Neural progenitor cell (in vitro differentiated cells): Measurements from ENCODE around the gene QPCTL. TPM values are rescaled to one million over a fixed set of nuclear protein-coding genes. Genes with fewer than 3 reads are reported as not detected.

ENCODE experiments used
- DNase-seq: peaks from one replicate; pipeline ENCODE4 v3.0.0-alpha.2; 2016; ENCODE audit warnings: low spot score
- H2AFZ ChIP-seq: fragments of 200-600 bp; sonication (generic); replicated peaks from 2 replicates; pipeline ENCODE4 v1.6.1; 2016; ENCODE audit warnings: antibody characterized with exemption
- H3F3A ChIP-seq: fragments of 200-600 bp; sonication (generic); 2 replicates; pipeline ENCODE4 v1.6.1; 2016; ENCODE audit warnings: antibody characterized with exemption, low read depth
- H3K27ac ChIP-seq: fragments of 200-600 bp; sonication (generic); 2 replicates; pipeline ENCODE4 v1.5.1; 2016; ENCODE audit warnings: mild to moderate bottlenecking
- H3K27me3 ChIP-seq: fragments of 200-600 bp; sonication (generic); 2 replicates; pipeline ENCODE4 v1.6.1; 2016; ENCODE audit warnings: mild to moderate bottlenecking, moderate library complexity
- H3K36me3 ChIP-seq: fragments of 200-600 bp; sonication (generic); 2 replicates; pipeline ENCODE4 v1.5.1; 2016
- H3K4me1 ChIP-seq: fragments of 200-600 bp; sonication (generic); 2 replicates; pipeline ENCODE4 v1.6.1; 2016; ENCODE audit warnings: mixed run types
- H3K4me2 ChIP-seq: fragments of 200-600 bp; sonication (generic); 2 replicates; pipeline ENCODE4 v1.6.1; 2016
- H3K4me3 ChIP-seq: fragments of 200-600 bp; sonication (generic); 2 replicates; pipeline ENCODE4 v1.5.1; 2016
- H3K79me2 ChIP-seq: fragments of 200-600 bp; sonication (generic); 2 replicates; pipeline ENCODE4 v1.6.1; 2016; ENCODE audit warnings: low read depth
- H3K9ac ChIP-seq: fragments of 200-600 bp; sonication (generic); 2 replicates; pipeline ENCODE4 v1.6.1; 2016
- H3K9me3 ChIP-seq: fragments of 200-600 bp; sonication (generic); 2 replicates; pipeline ENCODE4 v1.5.1; 2016; ENCODE audit warnings: low read depth
- H4K20me1 ChIP-seq: fragments of 200-600 bp; sonication (generic); 2 replicates; pipeline ENCODE4 v1.6.1; 2016; ENCODE audit warnings: low read depth
- H3K27ac Mint-ChIP-seq: 3 replicates; pipeline ENCODE4 v1.8.0; 2021; ENCODE audit warnings: mixed read lengths
- H3K27me3 Mint-ChIP-seq: 2 replicates; pipeline ENCODE4 v1.8.0; 2022; ENCODE audit warnings: low read depth, mild to moderate bottlenecking, inconsistent platforms, moderate library complexity, mixed read lengths; ENCODE audit not compliant: insufficient read depth
- H3K36me3 Mint-ChIP-seq: 3 replicates; pipeline ENCODE4 v1.8.0; 2021; ENCODE audit warnings: mixed read lengths
- H3K4me1 Mint-ChIP-seq: 3 replicates; pipeline ENCODE4 v1.8.0; 2021; ENCODE audit warnings: mixed read lengths
- H3K4me3 Mint-ChIP-seq: 3 replicates; pipeline ENCODE4 v1.8.0; 2021; ENCODE audit warnings: mild to moderate bottlenecking, moderate library complexity, mixed read lengths
- H3K9me3 Mint-ChIP-seq: 3 replicates; pipeline ENCODE4 v1.8.0; 2020; ENCODE audit warnings: mixed read lengths
- CTCF ChIP-seq: fragments of 200-600 bp; sonication (generic); IDR thresholded peaks from 2 replicates; pipeline ENCODE4 v1.5.1; 2017; ENCODE audit warnings: antibody characterized with exemption, mild to moderate bottlenecking
- EZH2 ChIP-seq: fragments of 200-600 bp; sonication (generic); IDR thresholded peaks from 2 replicates; pipeline ENCODE4 v1.6.1; 2017; ENCODE audit warnings: antibody characterized with exemption, mild to moderate bottlenecking, moderate library complexity
- EZH2phosphoT487 ChIP-seq: fragments of 200-600 bp; sonication (generic); IDR thresholded peaks from 2 replicates; pipeline ENCODE4 v1.6.1; 2017; ENCODE audit warnings: antibody characterized with exemption
- total RNA-seq: library from RNA; depleted of rRNA; stranded (reverse); fragments of >200 nt; gene quantifications from 2 replicates; pipeline ENCODE4 v1.2.3, GENCODE V29; 2015; ENCODE audit warnings: low replicate concordance

Gene QPCTL
- total RNA-seq, 1 donor from 2014 or later: 4.5 TPM

- no peak overlapping the region for H3K9ac ChIP-seq
These were observed 13.4 kb downstream of the QPCTL start for GRCh38 chr19:45705710-45706415.

GRCh38 chr19:45710356-45711130 lies 18.1 kb downstream of the QPCTL start:
- H3K9me3 Mint-ChIP-seq: no peaks in the 10 kb centered on the region
- Histone ChIP-seq H3K9me3 (no peaks in the 10 kb centered on the region), H4K20me1 (peaks cover 7% of the 10 kb centered on the region), H2AFZ (no peak overlapping the region), H3K27me3 (no peaks in the 10 kb centered on the region), H3K79me2 (peaks cover 44% of the 10 kb centered on the region), H3K9ac (no peak overlapping the region), H3F3A (peaks cover 14% of the 10 kb centered on the region), H3K36me3 (no peaks in the 10 kb centered on the region), H3K4me3 (no peak overlapping the region), H3K4me1 (no peaks in the 10 kb centered on the region), H3K4me2 (no peak overlapping the region), H3K27ac (no peak overlapping the region)
- peaks cover 23% of the 10 kb centered on the region for H3K4me1 Mint-ChIP-seq
- H3K27me3 Mint-ChIP-seq: peaks cover 2% of the 10 kb centered on the region
- TF ChIP-seq CTCF: no peak
- no peak for TF ChIP-seq EZH2phosphoT487
- TF ChIP-seq EZH2: no peak
- H3K4me3 Mint-ChIP-seq: peak overlapping the region; percentile 10
- DNase-seq: no peak
- H3K36me3 Mint-ChIP-seq: peaks cover 10% of the 10 kb centered on the region
- peak overlapping the region; percentile 70 for H3K27ac Mint-ChIP-seq

More at GRCh38 chr19:45705710-45706415, 13.4 kb downstream of the QPCTL start:
- no peaks in the 10 kb centered on the region for H3K27me3 Mint-ChIP-seq
- Histone ChIP-seq H3K4me2 (no peak overlapping the region), H3K4me1 (no peaks in the 10 kb centered on the region), H3K79me2 (peaks cover 7% of the 10 kb centered on the region), H3K4me3 (no peak overlapping the region), H3K27ac (no peak overlapping the region), H3K27me3 (no peaks in the 10 kb centered on the region), H2AFZ (no peak overlapping the region), H3K9me3 (no peaks in the 10 kb centered on the region), H3K36me3 (no peaks in the 10 kb centered on the region), H4K20me1 (no peaks in the 10 kb centered on the region), H3F3A (peaks cover 14% of the 10 kb centered on the region)
- peaks cover 15% of the 10 kb centered on the region for H3K36me3 Mint-ChIP-seq
- DNase-seq: no peak
- no peaks in the 10 kb centered on the region for H3K9me3 Mint-ChIP-seq
- H3K27ac Mint-ChIP-seq: no peak overlapping the region
- H3K4me1 Mint-ChIP-seq: peaks cover 16% of the 10 kb centered on the region
- no peak overlapping the region for H3K4me3 Mint-ChIP-seq
- TF ChIP-seq EZH2phosphoT487: no peak
- no peak for TF ChIP-seq CTCF
- TF ChIP-seq EZH2: no peak

GRCh38 chr19:45711851-45712698 lies 19.6 kb downstream of the QPCTL start:
- peak overlapping the region; percentile 15 for H3K4me3 Mint-ChIP-seq
- H3K9me3 Mint-ChIP-seq: no peaks in the 10 kb centered on the region
- Histone ChIP-seq H3K79me2 (peaks cover 59% of the 10 kb centered on the region), H2AFZ (no peak overlapping the region), H3K9me3 (no peaks in the 10 kb centered on the region), H3K4me2 (no peak overlapping the region), H3K36me3 (no peaks in the 10 kb centered on the region), H3K27me3 (no peaks in the 10 kb centered on the region), H3K4me1 (no peaks in the 10 kb centered on the region), H3K4me3 (no peak overlapping the region), H3K9ac (no peak overlapping the region), H4K20me1 (peaks cover 7% of the 10 kb centered on the region), H3K27ac (no peak overlapping the region), H3F3A (peaks cover 13% of the 10 kb centered on the region)
- peaks cover 7% of the 10 kb centered on the region for H3K27me3 Mint-ChIP-seq
- peaks cover 29% of the 10 kb centered on the region for H3K4me1 Mint-ChIP-seq
- peaks cover 10% of the 10 kb centered on the region for H3K36me3 Mint-ChIP-seq
- DNase-seq: no peak
- TF ChIP-seq CTCF (no peak), EZH2 (no peak), EZH2phosphoT487 (no peak)
- H3K27ac Mint-ChIP-seq: no peak overlapping the region
